DOHH2 (cell line): Measurements from ENCODE around the gene GMDS.

Source experiments
- CTCF ChIP-seq: fragments of 200-600 bp; sonication (generic); IDR thresholded peaks from one replicate; pipeline ENCODE4 v1.5.1; 2014; ENCODE audit warnings: antibody characterized with exemption, mild to moderate bottlenecking, low read depth, low read length; ENCODE audit not compliant: poor library complexity, severe bottlenecking
- EZH2phosphoT487 ChIP-seq: fragments of 200-600 bp; sonication (generic); IDR thresholded peaks from 2 replicates; pipeline ENCODE4 v1.6.1; 2017; ENCODE audit warnings: borderline replicate concordance, mild to moderate bottlenecking, antibody characterized with exemption, low read length, moderate library complexity, mixed read lengths

- TF ChIP-seq CTCF = no peak
- no peak for TF ChIP-seq EZH2phosphoT487
Observed at GRCh38 chr6:1695546-1696462, 549.6 kb downstream of the GMDS start.
